RCC 7860 (cell line): ENCODE measurements around the gene TRIM21.
"Not testable (repeated sequence)": the region's sequence is repeated elsewhere in the genome, so short reads cannot be mapped to it uniquely, and the experiment has no call there.

Experiments used
- DNase-seq: peaks from one replicate; pipeline ENCODE4 v3.0.0-alpha.2; 2015; ENCODE audit warnings: low spot score
- FAIRE-seq: peaks from 2 replicates; lab custom pipeline; 2012; peaks lifted over from hg19 to GRCh38; lab: Jason Lieb, UNC

TRIM21 gene

DNA sequence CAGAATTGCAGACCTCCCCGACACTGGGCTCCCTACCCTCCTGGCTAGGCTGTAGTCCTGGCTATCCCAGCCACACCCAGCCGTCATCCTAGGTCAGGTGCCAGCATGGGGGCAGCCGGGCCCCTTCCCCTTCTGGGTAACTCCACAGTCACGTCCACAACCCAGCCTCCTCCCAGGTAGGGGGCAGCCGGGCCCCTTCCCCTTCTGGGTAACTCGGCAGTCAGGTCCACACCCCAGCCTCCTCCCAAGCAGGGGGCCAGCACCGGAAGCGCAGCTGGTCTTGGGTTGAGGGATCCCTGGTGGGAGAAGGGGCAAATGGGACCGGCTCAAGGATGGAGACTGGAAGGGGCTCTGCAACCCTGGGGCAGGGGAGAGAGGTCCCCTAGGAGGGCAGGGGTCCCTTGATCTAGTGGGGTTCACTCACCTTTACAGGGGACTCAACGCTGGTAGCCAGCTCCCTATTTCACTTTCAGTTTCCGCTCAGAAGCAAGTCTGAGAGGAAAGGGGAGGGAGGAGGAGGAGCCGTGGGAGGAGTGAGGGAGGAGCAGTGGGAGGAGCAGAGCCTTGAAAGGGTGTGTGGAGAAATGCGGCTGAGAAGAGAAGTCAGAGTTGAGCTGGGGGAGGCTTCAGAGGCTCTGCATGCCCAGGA lies at the start of gene TRIM21:
Gene TRIM21 (minus strand): TSS at position 494 of the 649 bp plus-strand sequence. CDS start 3,293 bp downstream, outside the sequence.
- DNase-seq (peak; percentile 50), FAIRE-seq (peak; percentile 57)

DNA sequence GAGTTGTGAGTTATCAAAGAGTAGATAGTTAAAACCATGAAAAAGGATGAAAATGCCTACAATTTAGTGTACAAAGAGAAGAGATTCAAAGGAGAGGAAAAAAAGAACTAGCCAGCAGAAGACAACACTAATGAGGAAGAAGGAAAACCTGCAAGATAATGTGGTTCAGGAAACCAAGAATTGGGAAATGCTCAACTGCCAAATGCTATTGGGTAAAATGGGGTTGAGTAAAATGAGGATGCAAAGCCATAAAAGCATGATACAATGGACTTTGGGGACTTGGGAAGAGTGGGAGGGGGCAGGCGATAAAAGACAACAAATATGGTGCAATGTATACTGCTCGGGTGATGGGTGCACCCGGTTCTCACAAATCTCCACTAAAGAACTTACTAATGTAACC lies 48.0 kb upstream of the TRIM21 start:
- no peak for DNase-seq
- no peak for FAIRE-seq

DNA sequence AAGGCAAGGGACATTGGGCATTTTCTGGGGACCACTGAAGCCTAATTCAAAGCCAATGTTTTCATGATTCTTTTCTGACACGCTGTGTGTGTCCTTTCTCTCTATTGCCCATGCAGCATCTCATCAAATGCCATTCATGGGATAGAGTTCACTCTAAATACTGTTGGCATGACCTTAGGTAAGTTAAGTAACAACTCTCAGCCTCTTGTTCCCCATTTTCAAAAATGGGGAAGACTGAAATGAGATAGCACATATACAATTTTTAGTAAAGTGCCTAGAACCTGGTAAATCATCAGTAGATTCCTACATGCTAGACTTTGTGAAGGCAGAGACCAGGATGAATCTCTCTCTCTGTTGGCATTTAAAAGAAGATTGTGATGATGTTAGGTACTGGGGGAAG lies 42.9 kb upstream of the TRIM21 start:
- no peak for DNase-seq

DNA sequence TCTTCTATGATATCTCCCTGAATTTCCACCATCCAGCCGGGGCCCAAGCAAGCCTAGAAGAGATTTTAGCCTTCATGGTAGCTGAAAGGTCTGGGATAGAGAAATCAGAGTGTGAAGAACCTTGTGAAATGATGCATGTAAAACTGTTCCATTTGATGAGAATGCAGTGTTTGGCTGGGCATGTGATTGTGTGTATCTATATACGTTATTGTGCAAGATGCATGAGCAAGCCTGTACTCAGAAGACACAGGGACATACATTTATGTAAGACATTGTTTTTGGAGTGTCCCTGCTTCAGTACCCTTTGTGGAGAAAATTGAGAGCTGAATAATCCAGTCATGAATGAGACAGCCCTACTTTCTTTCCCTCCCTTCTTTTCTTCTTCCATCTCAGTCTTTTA lies 40.4 kb upstream of the TRIM21 start:
- DNase-seq (no peak), FAIRE-seq (no peak)

More for the DNA sequence above, 42.9 kb upstream of the TRIM21 start:
- no peak for FAIRE-seq

DNA sequence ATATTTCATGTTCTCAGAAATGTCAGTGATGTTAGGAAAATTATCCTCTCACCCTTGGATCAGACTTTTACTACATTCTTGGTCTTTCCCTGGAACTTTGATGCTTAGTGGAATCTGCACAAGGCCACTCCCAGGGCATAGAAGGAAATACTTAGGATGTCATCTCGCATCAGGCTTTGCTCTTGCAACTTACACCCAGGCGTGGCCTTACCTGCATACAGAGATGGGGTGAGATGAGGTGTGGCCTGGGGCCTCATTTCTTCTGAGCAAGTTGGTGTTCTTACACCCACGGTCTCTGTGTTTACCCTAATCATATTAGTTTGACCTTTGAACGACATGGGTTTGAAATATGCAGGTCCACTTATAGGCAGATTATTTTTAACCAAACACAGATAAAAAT lies 36.5 kb upstream of the TRIM21 start:
- FAIRE-seq: no peak

DNA sequence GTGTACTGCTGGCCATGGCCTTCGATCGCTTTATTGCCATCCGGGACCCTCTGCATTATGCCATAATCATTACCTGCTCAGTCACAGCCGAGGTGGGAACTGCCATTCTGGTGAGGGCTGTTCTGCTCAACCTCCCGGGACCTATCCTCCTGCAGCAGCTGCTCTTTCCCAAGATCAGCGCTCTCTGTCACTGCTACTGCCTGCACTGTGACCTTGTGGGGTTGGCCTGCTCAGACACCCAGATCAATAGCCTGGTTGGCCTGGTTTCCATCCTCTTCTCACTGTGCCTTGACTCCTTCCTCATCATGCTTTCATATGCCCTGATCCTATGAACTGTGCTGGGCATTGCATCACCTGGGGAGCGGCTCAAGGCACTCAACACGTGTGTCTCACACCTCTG lies 24.9 kb upstream of the TRIM21 start:
- FAIRE-seq (no peak), DNase-seq (no peak)

More for the DNA sequence above, 36.5 kb upstream of the TRIM21 start:
- no peak for DNase-seq

DNA sequence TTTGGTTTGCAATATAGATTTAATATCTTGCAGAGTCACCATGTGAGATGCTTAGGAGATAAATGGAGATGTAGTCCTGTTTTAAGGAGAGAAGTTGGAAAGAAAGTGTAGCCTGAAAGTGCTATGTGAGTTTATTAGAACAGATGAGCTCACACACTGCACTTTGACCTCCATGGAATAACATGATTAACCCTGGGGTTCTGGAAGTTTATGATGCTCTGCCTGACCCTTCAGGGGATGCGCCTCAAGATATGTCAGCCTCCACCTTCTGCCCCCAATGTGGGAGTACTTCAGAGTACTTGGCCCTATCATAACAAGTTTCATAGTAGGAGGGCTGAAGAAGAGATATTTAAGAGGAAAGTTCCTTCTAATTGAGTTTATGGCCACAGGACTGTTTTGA lies 23.3 kb upstream of the TRIM21 start:
- FAIRE-seq: no peak

DNA sequence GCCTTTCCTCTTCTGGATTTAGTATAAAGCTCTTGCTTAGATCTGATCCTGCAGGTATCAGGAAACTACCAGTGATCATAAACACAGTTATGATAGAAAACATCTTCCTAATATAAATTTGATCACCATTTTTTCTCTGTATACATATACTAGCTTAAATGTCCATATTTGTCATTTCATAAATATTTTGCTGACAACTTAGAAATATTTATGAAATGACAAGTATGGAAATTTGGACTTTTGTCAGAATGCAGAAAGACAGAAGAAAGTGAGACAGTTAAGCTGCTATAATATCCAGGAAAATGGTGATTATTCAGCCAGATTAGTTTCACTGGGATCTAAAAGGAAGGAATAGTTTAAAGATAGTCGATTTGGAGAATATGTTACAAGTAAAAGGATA lies 22.8 kb upstream of the TRIM21 start:
- DNase-seq (no peak), FAIRE-seq (no peak)

More for the DNA sequence above, 23.3 kb upstream of the TRIM21 start:
- DNase-seq: no peak

DNA sequence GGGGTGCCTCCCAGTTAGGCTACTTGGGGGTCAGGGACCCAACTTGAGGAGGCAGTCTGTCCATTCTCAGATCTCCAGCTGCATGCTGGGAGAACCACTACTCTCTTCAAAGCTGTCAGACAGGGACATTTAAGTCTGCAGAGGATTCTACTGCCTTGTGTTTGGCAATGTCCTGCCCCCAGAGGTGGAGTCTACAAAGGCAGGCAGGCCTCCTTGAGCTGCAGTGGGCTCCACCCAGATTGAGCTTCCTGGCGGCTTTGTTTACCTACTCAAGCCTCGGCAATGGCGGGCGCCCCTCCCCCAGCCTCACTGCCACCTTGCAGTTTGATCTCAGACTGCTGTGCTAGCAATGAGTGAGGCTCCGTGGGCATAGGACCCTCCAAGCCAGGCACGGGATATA lies 12.7 kb upstream of the TRIM21 start:
- DNase-seq, FAIRE-seq: not testable (repeated sequence)

DNA sequence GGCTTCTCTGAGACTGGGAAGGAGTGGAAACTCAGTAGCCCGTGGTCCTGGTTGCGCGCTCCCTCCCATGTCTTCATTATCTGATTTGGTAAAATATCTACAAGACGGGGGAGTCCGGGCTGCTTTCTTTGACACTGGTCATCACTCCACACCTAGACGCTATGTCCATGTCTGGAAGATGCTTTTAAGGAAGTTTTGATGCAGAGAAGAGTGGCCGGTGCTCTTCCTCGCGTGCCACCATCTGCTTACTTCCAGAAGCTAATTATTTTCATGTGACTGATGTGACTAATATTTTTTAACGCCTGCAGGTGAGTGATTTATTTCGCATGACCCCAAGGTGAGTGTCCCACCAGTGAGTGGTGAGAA lies 339 bp upstream of the TRIM21 start:
- FAIRE-seq (no peak), DNase-seq (no peak)

DNA sequence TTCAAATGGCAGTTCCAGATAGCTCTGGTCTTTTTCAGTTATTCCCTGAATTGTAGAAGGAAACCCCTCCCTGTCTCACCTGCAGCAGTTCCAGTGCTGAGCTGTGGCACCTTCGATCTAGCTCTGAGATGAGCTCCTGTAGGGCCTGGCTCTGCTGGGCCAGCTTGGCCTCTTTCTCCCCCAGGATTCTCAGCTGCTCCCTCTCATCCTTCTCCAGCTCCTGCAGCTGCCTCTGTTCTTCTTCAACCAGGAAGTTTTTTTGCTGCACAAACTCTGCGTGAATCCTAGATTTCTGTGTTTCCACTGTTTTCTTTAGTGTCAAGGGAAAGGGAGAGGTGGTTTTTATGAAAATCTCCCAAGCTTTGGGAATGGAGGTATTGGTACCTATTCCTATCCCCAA lies 5.3 kb downstream of the TRIM21 start:
- no peak for DNase-seq
- FAIRE-seq: no peak

DNA sequence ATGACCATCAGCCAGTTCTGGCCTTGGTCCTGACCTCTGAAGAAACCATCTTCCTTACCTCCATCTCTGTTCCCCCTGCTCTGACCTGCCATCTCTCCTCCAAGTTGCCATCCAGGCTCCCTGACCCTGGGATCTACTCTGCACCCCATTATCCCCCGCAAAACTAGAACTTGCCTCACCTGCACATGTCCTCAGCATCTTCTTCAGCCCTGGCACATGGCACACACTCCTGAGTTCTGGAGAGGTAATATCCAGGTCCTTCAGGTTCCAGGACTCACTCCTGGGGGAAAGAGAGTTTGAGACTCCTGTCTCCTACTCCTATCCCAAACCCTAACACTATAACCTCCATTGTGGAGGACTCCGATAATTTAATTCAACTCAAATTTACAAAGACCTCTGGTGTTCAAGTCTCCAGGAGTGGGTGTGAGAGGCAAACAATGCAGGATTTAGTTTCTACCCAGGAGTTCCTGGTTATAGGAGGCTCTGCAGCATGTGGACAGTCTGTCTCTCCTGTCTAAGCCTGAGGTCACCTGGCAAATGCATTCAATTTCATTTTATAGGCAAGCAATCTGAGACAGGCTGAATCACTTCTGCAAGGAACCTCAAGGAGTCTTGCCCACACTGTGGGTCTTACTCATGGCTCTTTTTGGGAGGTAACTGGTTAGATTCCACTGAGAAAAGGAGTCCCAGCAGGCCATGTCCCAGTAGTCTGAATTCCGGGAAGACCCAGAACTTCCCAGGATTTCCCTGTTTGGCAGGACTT lies 7.3 kb downstream of the TRIM21 start:
- DNase-seq (no peak), FAIRE-seq (no peak)

DNA sequence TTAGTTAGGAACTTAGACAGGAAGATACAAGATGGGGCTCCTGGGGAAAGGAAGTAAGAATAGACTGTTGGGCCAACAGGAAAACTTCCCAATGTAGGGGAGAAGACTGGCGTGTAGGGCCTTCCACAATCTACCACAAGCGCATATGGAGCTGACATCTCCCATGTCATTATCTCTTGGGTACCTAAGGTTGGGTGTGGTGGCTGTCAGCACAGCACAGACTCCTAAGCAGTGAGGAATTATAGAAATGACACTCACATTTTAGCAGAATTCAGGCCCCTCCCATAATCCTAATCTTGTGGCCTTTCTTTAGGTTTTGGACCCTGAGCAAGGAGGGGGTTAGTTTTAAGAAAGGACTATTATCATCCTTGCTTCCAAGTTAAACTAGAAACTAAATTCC lies 11.6 kb downstream of the TRIM21 start:
- no peak for FAIRE-seq

DNA sequence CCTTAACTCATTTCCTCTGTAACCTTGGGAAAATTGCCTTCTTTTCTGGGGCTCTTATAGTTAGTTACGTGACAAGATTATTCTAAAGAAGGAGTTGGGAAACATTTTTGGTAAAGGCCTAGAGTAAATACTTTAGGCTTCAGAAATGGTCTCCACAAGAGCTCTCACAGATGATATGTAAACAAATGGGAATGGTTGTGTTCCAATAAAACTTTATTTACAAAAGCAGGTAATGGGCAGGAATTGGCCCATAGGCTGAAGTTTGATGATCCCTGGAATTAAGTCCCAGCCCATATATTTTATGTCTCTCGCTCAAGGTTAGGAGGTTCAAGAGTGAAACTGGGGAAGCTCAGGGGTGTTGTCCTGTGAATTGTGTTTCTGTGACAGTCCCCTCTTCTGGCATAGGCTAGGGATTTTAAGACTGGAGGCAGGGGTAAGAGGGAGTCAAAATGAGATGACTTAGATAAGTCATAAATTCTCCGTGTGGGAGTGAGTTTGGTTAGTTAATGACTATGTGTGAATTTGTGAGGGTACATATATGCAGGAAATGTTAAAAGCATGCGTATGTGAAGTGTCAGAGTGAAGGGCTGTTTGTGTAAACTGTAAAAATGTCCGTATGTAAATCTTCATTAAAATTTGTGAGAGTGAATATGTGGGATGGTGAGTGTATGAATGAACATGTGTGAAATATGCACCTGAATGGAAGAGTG lies 17.9 kb downstream of the TRIM21 start:
- FAIRE-seq (no peak), DNase-seq (no peak)

More for the DNA sequence above, 11.6 kb downstream of the TRIM21 start:
- no peak for DNase-seq

DNA sequence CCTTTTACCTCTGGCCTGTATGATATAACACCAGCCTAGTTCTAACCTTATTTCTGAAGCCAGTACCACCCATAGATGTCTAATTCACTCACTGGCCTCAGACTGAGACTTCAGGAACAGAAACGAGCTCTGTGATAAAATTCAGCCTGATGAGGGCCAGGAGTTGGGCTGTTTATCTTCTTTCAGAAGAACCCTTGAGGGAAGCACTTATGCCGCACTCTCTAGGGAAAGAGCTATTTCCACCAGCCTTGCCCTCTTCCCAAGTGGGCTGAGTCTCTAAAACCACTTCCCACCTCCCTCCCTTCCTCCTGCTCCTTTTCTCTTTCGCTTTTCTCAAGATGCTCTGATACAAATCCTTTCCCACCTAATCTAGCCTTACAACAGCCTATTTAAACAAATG lies 23.3 kb downstream of the TRIM21 start:
- no peak for DNase-seq
- no peak for FAIRE-seq

DNA sequence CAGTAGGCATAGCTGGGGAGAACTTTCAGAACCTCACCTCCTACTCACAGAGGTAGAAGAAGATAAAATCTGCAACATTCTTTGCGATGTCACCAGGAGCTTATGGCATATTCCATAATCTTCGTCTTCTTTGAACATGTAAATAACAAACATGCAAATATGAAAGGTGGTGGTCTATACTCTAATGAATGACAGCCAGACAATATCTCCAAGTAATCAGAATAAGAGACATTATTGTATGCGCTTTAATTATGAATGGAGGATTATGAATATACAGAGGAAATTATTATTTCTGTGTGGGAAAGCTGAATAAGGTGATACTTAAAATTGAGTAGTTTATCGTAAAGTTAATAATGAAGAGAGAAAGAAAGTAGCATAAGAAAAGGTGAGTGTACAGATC lies 25.2 kb downstream of the TRIM21 start, which contains the start of gene OR52B4:
Gene OR52B4 (minus strand): TSS at position 101 of the 400 bp plus-strand sequence. CDS start 91 bp downstream, at position 10.
- no peak for FAIRE-seq
- DNase-seq: no peak

DNA sequence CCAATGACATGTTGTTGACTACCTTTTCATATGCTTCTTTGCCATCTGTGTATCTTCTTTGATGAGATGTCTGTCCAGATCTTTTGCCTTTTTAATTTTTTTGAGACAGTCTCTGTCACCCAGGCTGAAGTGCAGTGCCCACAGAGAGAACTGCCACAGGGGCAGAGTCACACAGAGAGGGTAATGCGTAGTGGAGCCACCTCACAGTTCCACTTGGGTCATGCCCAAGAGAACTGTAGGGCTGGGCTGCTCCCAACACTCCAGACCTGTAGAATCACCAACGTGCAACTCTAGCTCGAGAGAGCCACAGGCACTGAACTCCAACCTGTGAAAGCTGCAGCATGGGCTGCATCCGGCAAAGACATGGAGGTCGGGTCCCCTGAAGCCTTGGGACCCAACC lies 45.4 kb downstream of the TRIM21 start:
- not testable (repeated sequence) for DNase-seq, FAIRE-seq

DNA sequence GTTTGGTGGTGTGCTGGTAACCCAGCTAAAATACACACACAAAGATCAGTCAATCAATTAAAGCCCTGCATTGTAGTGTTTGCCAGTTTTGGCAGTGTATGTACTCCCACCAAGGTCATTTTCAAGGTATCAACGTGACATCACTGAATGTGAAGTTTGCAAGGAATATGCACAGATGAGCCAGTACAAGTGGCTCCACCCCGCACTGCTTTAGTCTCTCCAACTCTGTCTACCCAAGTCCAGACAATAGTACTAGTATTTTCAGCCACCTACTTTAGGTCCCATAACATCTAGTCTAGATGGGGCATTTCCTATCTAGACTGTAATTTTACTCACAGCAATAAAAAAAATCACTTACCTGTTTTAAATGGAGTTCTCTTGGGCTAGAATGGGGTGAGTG lies 48.1 kb downstream of the TRIM21 start:
- not testable (repeated sequence) for FAIRE-seq, DNase-seq
